Common myeloid progenitor, CD34-positive (primary cell): ENCODE measurements around the gene MAP2K4.
A peak's percentile ranks its signal among the peaks of the same experiment; 100 is the strongest.

Experiments
- CTCF ChIA-PET: fragments of 350-600 bp; sonication (Branson Sonifier 250); formaldehyde crosslinking; loops from one replicate; lab custom pipeline; 2021; ENCODE audit warnings: antibody characterized with exemption; lab: Charles Lee
- POLR2A ChIA-PET: fragments of 350-600 bp; sonication (Branson Sonifier 250); formaldehyde crosslinking; loops from one replicate; lab custom pipeline; 2021; ENCODE audit warnings: antibody characterized with exemption; lab: Charles Lee
- DNase-seq, 3 donors: peaks; one replicate each; pipeline versions ENCODE4 v3.0.0 to v3.0.0-alpha.2; 2013
- H3K27ac ChIP-seq, 2 experiments: 1 replicate in 1 of 2; 2 replicates in 1 of 2; pipeline ENCODE4 v1.7.0; 2013; ENCODE audit warnings: inconsistent platforms in 2 of 2, low read length in 2 of 2, mild to moderate bottlenecking in 2 of 2, low read depth in 1 of 2, moderate library complexity in 1 of 2; ENCODE audit not compliant: severe bottlenecking in 2 of 2, insufficient read depth in 1 of 2, poor library complexity in 1 of 2
- H3K27me3 ChIP-seq, 5 experiments: replicated peaks in 2 of 5; 1 replicate in 3 of 5; 2 replicates in 2 of 5; pipeline versions ENCODE4 v1.6.1 to v1.7.0; 2013; ENCODE audit warnings: low read length in 4 of 5, mild to moderate bottlenecking in 2 of 5, moderate library complexity in 2 of 5, inconsistent platforms in 1 of 5; ENCODE audit not compliant: insufficient read depth in 5 of 5, control insufficient read depth in 4 of 5
- H3K36me3 ChIP-seq, 4 experiments: 1 replicate in 2 of 4; 2 replicates in 2 of 4; pipeline versions ENCODE4 v1.6.1 to v1.7.0; 2013; ENCODE audit warnings: low read length in 3 of 4, control low read depth in 1 of 4, mild to moderate bottlenecking in 1 of 4; ENCODE audit not compliant: control insufficient read depth in 4 of 4, insufficient read depth in 4 of 4
- H3K4me1 ChIP-seq, 4 experiments: 1 replicate in 3 of 4; 2 replicates in 1 of 4; pipeline versions ENCODE4 v1.6.1 to v1.7.1; 2013; ENCODE audit warnings: low read length in 3 of 4, mild to moderate bottlenecking in 3 of 4, control low read depth in 1 of 4, inconsistent platforms in 1 of 4, moderate library complexity in 1 of 4; ENCODE audit not compliant: control insufficient read depth in 4 of 4, insufficient read depth in 4 of 4; ENCODE audit errors: control extremely low read depth in 1 of 4
- H3K4me3 ChIP-seq, 7 experiments: 1 replicate in 4 of 7; 2 replicates in 3 of 7; pipeline versions ENCODE4 v1.5.1 to v1.7.0; 2013; ENCODE audit warnings: mild to moderate bottlenecking in 7 of 7, low read length in 6 of 7, moderate library complexity in 6 of 7, inconsistent platforms in 2 of 7, low read depth in 2 of 7, control low read depth in 1 of 7; ENCODE audit not compliant: insufficient read depth in 4 of 7, control insufficient read depth in 1 of 7; ENCODE audit errors: extremely low read depth in 1 of 7
- H3K9me3 ChIP-seq, 5 experiments: 1 replicate in 4 of 5; 2 replicates in 1 of 5; pipeline versions ENCODE4 v1.6.1 to v1.7.1; 2013; ENCODE audit warnings: low read length in 4 of 5, mild to moderate bottlenecking in 2 of 5, inconsistent platforms in 1 of 5, low read depth in 1 of 5, moderate library complexity in 1 of 5; ENCODE audit not compliant: control insufficient read depth in 4 of 5, insufficient read depth in 2 of 5; ENCODE audit errors: control extremely low read depth in 1 of 5
- WGBS: methylation state at CpG from one replicate; pipeline ENCODE4 v1.1.5; 2013; ENCODE audit not compliant: insufficient coverage; 5-methylcytosine and 5-hydroxymethylcytosine counted together

MAP2K4 gene

GRCh38 chr17:12047681-12048376 is 27.2 kb downstream of the MAP2K4 start:
- POLR2A ChIA-PET: interaction anchor here (1.1 kb wide), 1 partner anchor 28 kb away, joined by 3 read pairs; no protein-coding TSS in a partner anchor
- DNase-seq: peak in 1 of 3 donors; percentile 23
- Histone ChIP-seq H3K4me1 (peaks cover 0 to 2% (median 0%) of the 10 kb centered on the region in 4 experiments), H3K27me3 (no peaks in the 10 kb centered on the region), H3K4me3 (no peak overlapping the region), H3K27ac (no peak overlapping the region), H3K9me3 (no peaks in the 10 kb centered on the region), H3K36me3 (peaks cover 0 to 2% (median 0%) of the 10 kb centered on the region in 4 experiments)
- CTCF ChIA-PET: no interaction called here
- no CpG with 5 or more reads among the region's 3 CpGs for WGBS

- peaks cover 0 to 2% (median 0%) of the 10 kb centered on the region in 4 experiments for H3K36me3 ChIP-seq
- H3K4me3 ChIP-seq: no peak overlapping the region
- DNase-seq: no peak
- H3K27me3 ChIP-seq: no peaks in the 10 kb centered on the region
- no peak overlapping the region for H3K27ac ChIP-seq
- WGBS: 100% methylated on average over 1 of the region's 7 CpGs
- H3K9me3 ChIP-seq: no peaks in the 10 kb centered on the region
- H3K4me1 ChIP-seq: peaks cover 0 to 4% (median under 1%) of the 10 kb centered on the region in 4 experiments
- ChIA-PET POLR2A (no interaction called here), CTCF (interaction anchor here (0.9 kb wide), 1 partner anchor 57 kb away, joined by 3 read pairs; no protein-coding TSS in a partner anchor)
Observed at GRCh38 chr17:12048843-12049473, 28.3 kb downstream of the MAP2K4 start.

- H3K9me3 ChIP-seq: no peaks in the 10 kb centered on the region
- H3K4me3 ChIP-seq: no peak overlapping the region
- ChIA-PET CTCF (no interaction called here), POLR2A (no interaction called here)
- 100% methylated on average over 1 of the region's 1 CpG for WGBS
- DNase-seq: no peak
- peaks cover 0 to 6% (median 3%) of the 10 kb centered on the region in 4 experiments for H3K4me1 ChIP-seq
- no peak overlapping the region for H3K27ac ChIP-seq
- H3K27me3 ChIP-seq: no peaks in the 10 kb centered on the region
- peaks cover 0 to 2% (median 0%) of the 10 kb centered on the region in 4 experiments for H3K36me3 ChIP-seq
Observed at GRCh38 chr17:12050646-12051225, 30.1 kb downstream of the MAP2K4 start.

GRCh38 chr17:12053552-12053951 is 32.9 kb downstream of the MAP2K4 start:
- WGBS: no CpG with 5 or more reads among the region's 3 CpGs
- Histone ChIP-seq H3K4me1 (peaks cover 0 to 12% (median 6%) of the 10 kb centered on the region in 4 experiments), H3K4me3 (no peak overlapping the region), H3K9me3 (no peaks in the 10 kb centered on the region), H3K27ac (no peak overlapping the region), H3K36me3 (peaks cover 0 to 2% (median 0%) of the 10 kb centered on the region in 4 experiments), H3K27me3 (no peaks in the 10 kb centered on the region)
- ChIA-PET CTCF (no interaction called here), POLR2A (interaction anchor here (0.8 kb wide), 1 partner anchor 10 kb away, joined by 3 read pairs; no protein-coding TSS in a partner anchor)
- DNase-seq: peak in 1 of 3 donors; percentile 26

GRCh38 chr17:12055889-12056288 is 35.2 kb downstream of the MAP2K4 start:
- peaks cover 0 to 12% (median 5%) of the 10 kb centered on the region in 4 experiments for H3K4me1 ChIP-seq
- H3K9me3 ChIP-seq: no peaks in the 10 kb centered on the region
- peak in 1 of 3 donors; percentile 4 for DNase-seq
- ChIA-PET POLR2A (no interaction called here), CTCF (no interaction called here)
- H3K27ac ChIP-seq: no peak overlapping the region
- no peak overlapping the region for H3K4me3 ChIP-seq
- H3K27me3 ChIP-seq: no peaks in the 10 kb centered on the region
- peaks cover 0 to 5% (median 0%) of the 10 kb centered on the region in 4 experiments for H3K36me3 ChIP-seq

GRCh38 chr17:12057520-12057919 is 36.8 kb downstream of the MAP2K4 start:
- DNase-seq: no peak
- no peak overlapping the region for H3K4me3 ChIP-seq
- WGBS: no CpG with 5 or more reads among the region's 1 CpG
- peaks cover 0 to 8% (median 6%) of the 10 kb centered on the region in 4 experiments for H3K36me3 ChIP-seq
- no peak overlapping the region for H3K27ac ChIP-seq
- no peaks in the 10 kb centered on the region for H3K9me3 ChIP-seq
- POLR2A ChIA-PET: no interaction called here
- H3K4me1 ChIP-seq: peaks cover 0 to 12% (median 5%) of the 10 kb centered on the region in 4 experiments
- no peaks in the 10 kb centered on the region for H3K27me3 ChIP-seq
- CTCF ChIA-PET: no interaction called here

- H3K27ac ChIP-seq: no peak overlapping the region
- POLR2A ChIA-PET: no interaction called here
- no peaks in the 10 kb centered on the region for H3K9me3 ChIP-seq
- no peak overlapping the region for H3K4me3 ChIP-seq
- peaks cover 0 to 12% (median 4%) of the 10 kb centered on the region in 4 experiments for H3K4me1 ChIP-seq
- peaks cover 0 to 8% (median 6%) of the 10 kb centered on the region in 4 experiments for H3K36me3 ChIP-seq
- CTCF ChIA-PET: interaction anchor here (0.7 kb wide), 1 partner anchor 22 kb away, joined by 3 read pairs; no protein-coding TSS in a partner anchor
- DNase-seq: no peak
- H3K27me3 ChIP-seq: no peaks in the 10 kb centered on the region
Observed at GRCh38 chr17:12058535-12058934, 37.9 kb downstream of the MAP2K4 start.
